Measurements from ENCODE around the gene HDAC9.
A peak's percentile ranks its signal among the peaks of the same experiment; 100 is the strongest.
"Not testable (repeated sequence)": the region's sequence is repeated elsewhere in the genome, so short reads cannot be mapped to it uniquely, and the experiment has no call there.

HDAC9 gene

DNA sequence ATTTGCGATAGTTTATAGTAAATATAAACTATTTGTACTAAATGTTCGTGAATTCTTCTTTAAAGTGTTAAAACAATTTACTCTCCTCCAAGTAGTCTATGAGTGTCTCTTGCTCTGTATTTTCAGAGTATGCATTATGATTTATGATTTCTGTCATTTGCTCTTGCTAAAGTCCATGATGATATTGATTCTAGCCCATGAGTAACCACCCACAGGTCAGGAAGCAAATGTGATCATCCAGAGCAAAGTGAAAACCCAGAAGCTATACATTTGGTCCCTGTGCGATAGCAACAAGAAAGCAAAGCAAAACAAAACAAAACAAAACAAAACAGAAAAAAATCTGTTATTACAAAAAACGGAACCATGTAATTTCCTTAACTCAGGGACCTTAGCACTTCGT lies 225.9 kb downstream of the HDAC9 start:
- no peaks in the 10 kb centered on the region for H3K79me1 ChIP-seq (replicated peaks; ENCODE audit: low read length, poor library complexity, severe bottlenecking)
- no peak overlapping the region for H2BK5ac ChIP-seq (ENCODE audit: low read depth, low read length, poor library complexity, severe bottlenecking)
- H3K14ac ChIP-seq (ENCODE audit: low read length in 2 of 2) = no peak overlapping the region
- H3K36me3 ChIP-seq (ENCODE audit: control insufficient read depth in 1 of 2, insufficient read depth in 2 of 2, low read depth in 1 of 2, low read length in 2 of 2) = no peaks in the 10 kb centered on the region
- no peak overlapping the region for H3K18ac ChIP-seq (ENCODE audit: low read depth in 1 of 2, low read length in 2 of 2)
- no peak overlapping the region for H2BK15ac ChIP-seq (ENCODE audit: low read depth, poor library complexity, severe bottlenecking)
- H2BK12ac ChIP-seq (ENCODE audit: low read length in 2 of 2) = no peak overlapping the region
- H3K9me3 ChIP-seq (ENCODE audit: control insufficient read depth, low read length) = no peaks in the 10 kb centered on the region
- no peaks in the 10 kb centered on the region for H3K4me1 ChIP-seq (ENCODE audit: control insufficient read depth, insufficient read depth, low read depth, low read length)
- H4K91ac ChIP-seq (ENCODE audit: low read length) = no peak overlapping the region
- H3K9ac ChIP-seq (ENCODE audit: low read length) = no peak overlapping the region
- no peak overlapping the region for H3K4me3 ChIP-seq (ENCODE audit: insufficient read depth in 1 of 2, low read depth in 1 of 2, low read length in 2 of 2)
- no peaks in the 10 kb centered on the region for H3K27me3 ChIP-seq (ENCODE audit: control insufficient read depth in 1 of 2, insufficient read depth in 1 of 2, low read length in 2 of 2)
- no peak overlapping the region for H2BK120ac ChIP-seq (ENCODE audit: low read depth, low read length)
- 84% methylated on average over 3 of the region's 5 CpGs for WGBS
- H2AFZ ChIP-seq (ENCODE audit: low read depth, low read length) = no peak overlapping the region
- H3K23ac ChIP-seq (ENCODE audit: low read length in 2 of 2) = no peak overlapping the region
- no peak overlapping the region for H3K4ac ChIP-seq (ENCODE audit: low read depth in 1 of 2, low read length in 2 of 2)
- DNase-seq = no peak
- H3K4me2 ChIP-seq (ENCODE audit: low read length, poor library complexity, severe bottlenecking) = no peak overlapping the region
- H3K27ac ChIP-seq (ENCODE audit: low read length, poor library complexity, severe bottlenecking) = no peak overlapping the region
- H2AK5ac ChIP-seq (ENCODE audit: low read length, severe bottlenecking) = no peak overlapping the region
- no peak overlapping the region for H4K8ac ChIP-seq (ENCODE audit: low read length)

DNA sequence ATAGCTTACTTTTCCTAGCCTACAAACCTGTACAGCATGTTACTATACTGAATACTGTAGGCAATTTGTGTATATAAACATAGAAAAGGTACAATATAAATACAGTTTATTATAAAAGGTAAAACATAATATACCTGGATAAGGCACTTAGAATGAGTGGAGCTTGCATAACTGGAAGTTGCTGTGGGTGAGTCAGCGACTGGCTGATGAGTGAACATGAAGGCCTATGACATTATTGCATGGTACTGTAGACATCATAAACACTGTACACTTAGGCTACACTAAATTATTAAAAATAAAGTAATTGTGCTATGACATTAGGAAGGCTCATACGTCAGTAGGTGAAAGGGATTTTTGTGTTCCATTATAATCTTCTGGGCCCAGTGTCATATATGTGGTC lies 228.8 kb downstream of the HDAC9 start:
- no peak overlapping the region for H4K91ac ChIP-seq (ENCODE audit: low read length)
- no peak overlapping the region for H3K4ac ChIP-seq (ENCODE audit: low read depth in 1 of 2, low read length in 2 of 2)
- H3K27ac ChIP-seq (ENCODE audit: low read length, poor library complexity, severe bottlenecking) = no peak overlapping the region
- H3K4me3 ChIP-seq (ENCODE audit: insufficient read depth in 1 of 2, low read depth in 1 of 2, low read length in 2 of 2) = no peak overlapping the region
- H3K36me3 ChIP-seq (ENCODE audit: control insufficient read depth in 1 of 2, insufficient read depth in 2 of 2, low read depth in 1 of 2, low read length in 2 of 2) = no peaks in the 10 kb centered on the region
- no peak for DNase-seq
- no peak overlapping the region for H4K8ac ChIP-seq (ENCODE audit: low read length)
- no peaks in the 10 kb centered on the region for H3K79me1 ChIP-seq (replicated peaks; ENCODE audit: low read length, poor library complexity, severe bottlenecking)
- H3K27me3 ChIP-seq (ENCODE audit: control insufficient read depth in 1 of 2, insufficient read depth in 1 of 2, low read length in 2 of 2) = no peaks in the 10 kb centered on the region
- no peak overlapping the region for H3K23ac ChIP-seq (ENCODE audit: low read length in 2 of 2)
- no peak overlapping the region for H2BK12ac ChIP-seq (ENCODE audit: low read length in 2 of 2)
- H2BK15ac ChIP-seq (ENCODE audit: low read depth, poor library complexity, severe bottlenecking) = no peak overlapping the region
- H3K9ac ChIP-seq (ENCODE audit: low read length) = no peak overlapping the region
- H2AFZ ChIP-seq (ENCODE audit: low read depth, low read length) = no peak overlapping the region
- H2AK5ac ChIP-seq (ENCODE audit: low read length, severe bottlenecking) = no peak overlapping the region
- H3K18ac ChIP-seq (ENCODE audit: low read depth in 1 of 2, low read length in 2 of 2) = no peak overlapping the region
- no peaks in the 10 kb centered on the region for H3K9me3 ChIP-seq (ENCODE audit: control insufficient read depth, low read length)
- no peak overlapping the region for H3K4me2 ChIP-seq (ENCODE audit: low read length, poor library complexity, severe bottlenecking)
- no peak overlapping the region for H2BK5ac ChIP-seq (ENCODE audit: low read depth, low read length, poor library complexity, severe bottlenecking)
- no peak overlapping the region for H3K14ac ChIP-seq (ENCODE audit: low read length in 2 of 2)
- 97% methylated on average over 2 of the region's 2 CpGs for WGBS
- no peak overlapping the region for H2BK120ac ChIP-seq (ENCODE audit: low read depth, low read length)
- H3K4me1 ChIP-seq (ENCODE audit: control insufficient read depth, insufficient read depth, low read depth, low read length) = no peaks in the 10 kb centered on the region

DNA sequence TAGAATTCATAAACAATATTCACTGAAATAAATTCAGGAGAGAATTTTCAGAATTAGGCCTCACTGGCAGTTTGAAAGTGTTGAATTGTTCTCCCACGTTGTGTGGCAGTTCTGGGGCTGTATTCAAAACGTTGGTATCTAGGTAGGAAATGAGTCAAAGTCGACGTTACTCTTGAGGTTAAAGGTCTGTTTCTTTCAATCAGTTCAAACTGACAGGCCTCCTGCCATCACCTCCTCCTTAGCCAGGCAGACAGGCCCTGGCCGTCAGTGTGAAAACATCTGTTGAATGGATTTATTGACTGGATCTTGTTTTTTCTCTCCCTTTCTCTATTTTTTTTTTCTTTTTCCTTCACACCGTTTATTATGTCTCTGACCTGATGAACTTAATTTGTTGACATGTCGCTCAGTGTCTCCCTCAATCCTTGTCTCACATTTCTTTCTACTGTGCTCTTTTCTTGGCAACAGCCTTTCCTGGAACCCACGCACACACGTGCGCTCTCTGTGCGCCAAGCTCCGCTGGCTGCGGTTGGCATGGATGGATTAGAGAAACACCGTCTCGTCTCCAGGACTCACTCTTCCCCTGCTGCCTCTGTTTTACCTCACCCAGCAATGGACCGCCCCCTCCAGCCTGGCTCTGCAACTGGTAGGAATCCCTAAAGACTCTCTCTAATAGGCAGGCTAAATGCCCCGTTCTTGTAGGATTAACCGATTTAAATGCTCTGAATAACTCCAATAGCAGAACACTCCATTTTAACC lies 231.7 kb downstream of the HDAC9 start:
- Histone ChIP-seq H3K23ac (ENCODE audit: low read length in 2 of 2) (no peak overlapping the region), H4K91ac (ENCODE audit: low read length) (no peak overlapping the region), H3K27me3 (ENCODE audit: control insufficient read depth in 1 of 2, insufficient read depth in 1 of 2, low read length in 2 of 2) (no peaks in the 10 kb centered on the region), H3K9me3 (ENCODE audit: control insufficient read depth, low read length) (no peaks in the 10 kb centered on the region), H2AFZ (ENCODE audit: low read depth, low read length) (no peak overlapping the region), H3K9ac (ENCODE audit: low read length) (no peak overlapping the region), H2BK12ac (ENCODE audit: low read length in 2 of 2) (no peak overlapping the region), H3K4me3 (ENCODE audit: insufficient read depth in 1 of 2, low read depth in 1 of 2, low read length in 2 of 2) (no peak overlapping the region), H3K4me2 (ENCODE audit: low read length, poor library complexity, severe bottlenecking) (no peak overlapping the region), H2AK5ac (ENCODE audit: low read length, severe bottlenecking) (no peak overlapping the region), H3K14ac (ENCODE audit: low read length in 2 of 2) (no peak overlapping the region), H2BK15ac (ENCODE audit: low read depth, poor library complexity, severe bottlenecking) (no peak overlapping the region), H3K27ac (ENCODE audit: low read length, poor library complexity, severe bottlenecking) (no peak overlapping the region), H3K18ac (ENCODE audit: low read depth in 1 of 2, low read length in 2 of 2) (no peak overlapping the region), H3K4ac (ENCODE audit: low read depth in 1 of 2, low read length in 2 of 2) (no peak overlapping the region), H3K36me3 (ENCODE audit: control insufficient read depth in 1 of 2, insufficient read depth in 2 of 2, low read depth in 1 of 2, low read length in 2 of 2) (no peaks in the 10 kb centered on the region), H3K4me1 (ENCODE audit: control insufficient read depth, insufficient read depth, low read depth, low read length) (no peaks in the 10 kb centered on the region), H4K8ac (ENCODE audit: low read length) (peak overlapping the region; percentile 39), H2BK5ac (ENCODE audit: low read depth, low read length, poor library complexity, severe bottlenecking) (no peak overlapping the region), H3K79me1 (replicated peaks; ENCODE audit: low read length, poor library complexity, severe bottlenecking) (no peaks in the 10 kb centered on the region), H2BK120ac (ENCODE audit: low read depth, low read length) (no peak overlapping the region)
- no peak for DNase-seq
- WGBS = 78% methylated on average over 16 of the region's 18 CpGs

DNA sequence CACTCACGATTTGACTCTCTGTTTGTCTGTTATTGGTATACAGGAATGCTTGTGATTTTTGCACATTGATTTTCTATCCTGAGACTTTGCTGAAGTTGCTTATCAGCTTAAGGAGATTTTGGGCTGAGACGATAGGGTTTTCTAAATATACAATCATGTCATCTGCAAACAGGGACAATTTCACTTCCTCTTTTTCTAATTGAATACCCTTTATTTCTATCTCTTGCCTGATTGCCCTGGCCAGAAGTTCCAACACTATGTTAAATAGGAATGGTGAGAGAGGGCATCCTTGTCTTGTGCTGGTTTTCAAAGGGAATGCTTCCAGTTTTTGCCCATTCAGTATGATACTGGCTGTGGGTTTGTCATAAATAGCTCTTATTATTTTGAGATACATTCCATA lies 240.5 kb downstream of the HDAC9 start:
- H4K91ac ChIP-seq (ENCODE audit: low read length); H3K9me3 ChIP-seq (ENCODE audit: control insufficient read depth, low read length); H2BK12ac ChIP-seq (ENCODE audit: low read length in 2 of 2); H3K9ac ChIP-seq (ENCODE audit: low read length); H3K18ac ChIP-seq (ENCODE audit: low read depth in 1 of 2, low read length in 2 of 2); H2BK120ac ChIP-seq (ENCODE audit: low read depth, low read length); H2AK5ac ChIP-seq (ENCODE audit: low read length, severe bottlenecking); H3K27me3 ChIP-seq (ENCODE audit: control insufficient read depth in 1 of 2, insufficient read depth in 1 of 2, low read length in 2 of 2); H3K4ac ChIP-seq (ENCODE audit: low read depth in 1 of 2, low read length in 2 of 2); H3K36me3 ChIP-seq (ENCODE audit: control insufficient read depth in 1 of 2, insufficient read depth in 2 of 2, low read depth in 1 of 2, low read length in 2 of 2); H3K4me3 ChIP-seq (ENCODE audit: insufficient read depth in 1 of 2, low read depth in 1 of 2, low read length in 2 of 2); H3K23ac ChIP-seq (ENCODE audit: low read length in 2 of 2); H3K14ac ChIP-seq (ENCODE audit: low read length in 2 of 2); H3K27ac ChIP-seq (ENCODE audit: low read length, poor library complexity, severe bottlenecking); H3K4me1 ChIP-seq (ENCODE audit: control insufficient read depth, insufficient read depth, low read depth, low read length); H3K79me1 ChIP-seq (replicated peaks; ENCODE audit: low read length, poor library complexity, severe bottlenecking); H2BK15ac ChIP-seq (ENCODE audit: low read depth, poor library complexity, severe bottlenecking); H2AFZ ChIP-seq (ENCODE audit: low read depth, low read length); H2BK5ac ChIP-seq (ENCODE audit: low read depth, low read length, poor library complexity, severe bottlenecking); H4K8ac ChIP-seq (ENCODE audit: low read length); H3K4me2 ChIP-seq (ENCODE audit: low read length, poor library complexity, severe bottlenecking); DNase-seq: not testable (repeated sequence)
- WGBS = 100% methylated on average over 1 of the region's 2 CpGs
